ENCODE data around the gene FAM204A.

DNA sequence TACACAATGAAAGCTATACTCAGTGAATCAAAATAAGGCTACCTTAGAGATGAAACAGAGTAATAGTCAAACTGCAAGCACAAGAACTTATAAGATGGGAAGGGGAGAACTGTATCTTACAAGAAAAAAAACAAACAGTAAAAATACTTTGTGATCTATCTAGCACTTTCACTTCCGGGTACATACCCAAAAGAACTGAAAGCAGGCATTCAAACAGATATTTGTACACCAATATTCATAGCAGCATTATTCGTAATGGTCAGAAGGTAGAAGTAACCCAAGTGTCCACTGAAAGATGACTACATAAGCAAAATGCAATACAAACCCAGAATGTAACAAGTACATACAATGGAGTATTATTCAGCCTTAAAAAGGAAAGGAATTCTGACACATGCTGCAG lies 18.0 kb downstream of the FAM204A start:
- no peak for TF ChIP-seq CTCF (conservative IDR thresholded peaks at IDR 0.05; ENCODE audit: low read depth, low read length)
- no peak for TF ChIP-seq EZH2 (IDR thresholded peaks at IDR 0.05; ENCODE audit: borderline replicate concordance, low read depth, low read length, poor library complexity, severe bottlenecking)
